Measurements from ENCODE around the gene ITGB1BP1.
"Not testable (repeated sequence)": the region's sequence is repeated elsewhere in the genome, so short reads cannot be mapped to it uniquely, and the experiment has no call there.

ITGB1BP1 gene

DNA sequence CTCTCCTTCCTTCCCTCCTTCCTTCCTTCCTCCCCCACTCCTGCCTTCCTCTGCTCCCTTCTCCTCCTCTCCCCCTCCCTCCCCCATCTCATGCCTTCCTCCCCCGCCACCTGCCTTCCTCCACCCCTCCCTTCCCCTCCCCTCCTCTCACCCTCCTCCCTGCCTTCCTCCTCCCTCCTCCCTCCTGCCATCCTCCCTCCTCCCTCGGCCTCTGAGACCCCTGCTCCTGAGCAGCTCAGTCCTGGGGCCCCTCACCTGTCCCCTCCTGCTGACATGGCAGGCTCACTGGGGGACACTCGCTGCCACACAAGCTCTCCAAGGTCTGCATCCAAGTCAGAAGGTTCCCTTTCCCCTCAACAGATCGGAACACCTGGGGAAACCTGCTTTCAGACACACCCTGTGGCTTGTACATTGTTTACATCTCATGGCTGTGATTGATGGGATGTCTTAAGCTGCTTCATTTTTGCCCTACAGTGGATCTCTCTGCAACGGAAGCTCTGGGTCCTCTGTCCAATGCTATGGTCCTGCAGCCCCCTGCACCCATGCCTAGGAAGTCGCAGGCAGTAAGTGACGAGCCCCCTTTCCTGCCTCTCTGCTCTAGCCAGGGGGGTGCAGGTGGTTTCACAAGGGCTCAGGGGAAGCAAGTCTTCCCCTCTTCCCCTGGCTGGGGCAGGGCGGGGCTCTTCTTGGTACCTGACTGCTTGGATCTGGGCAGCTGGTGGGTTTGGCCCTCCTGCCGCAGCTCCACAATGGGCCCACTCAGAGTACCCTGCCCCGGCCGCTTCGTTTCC is 22.9 kb downstream of the ITGB1BP1 start:
- DNase-seq (ENCODE audit: low read depth in 2 of 2, low spot score in 1 of 2) = no peak

DNA sequence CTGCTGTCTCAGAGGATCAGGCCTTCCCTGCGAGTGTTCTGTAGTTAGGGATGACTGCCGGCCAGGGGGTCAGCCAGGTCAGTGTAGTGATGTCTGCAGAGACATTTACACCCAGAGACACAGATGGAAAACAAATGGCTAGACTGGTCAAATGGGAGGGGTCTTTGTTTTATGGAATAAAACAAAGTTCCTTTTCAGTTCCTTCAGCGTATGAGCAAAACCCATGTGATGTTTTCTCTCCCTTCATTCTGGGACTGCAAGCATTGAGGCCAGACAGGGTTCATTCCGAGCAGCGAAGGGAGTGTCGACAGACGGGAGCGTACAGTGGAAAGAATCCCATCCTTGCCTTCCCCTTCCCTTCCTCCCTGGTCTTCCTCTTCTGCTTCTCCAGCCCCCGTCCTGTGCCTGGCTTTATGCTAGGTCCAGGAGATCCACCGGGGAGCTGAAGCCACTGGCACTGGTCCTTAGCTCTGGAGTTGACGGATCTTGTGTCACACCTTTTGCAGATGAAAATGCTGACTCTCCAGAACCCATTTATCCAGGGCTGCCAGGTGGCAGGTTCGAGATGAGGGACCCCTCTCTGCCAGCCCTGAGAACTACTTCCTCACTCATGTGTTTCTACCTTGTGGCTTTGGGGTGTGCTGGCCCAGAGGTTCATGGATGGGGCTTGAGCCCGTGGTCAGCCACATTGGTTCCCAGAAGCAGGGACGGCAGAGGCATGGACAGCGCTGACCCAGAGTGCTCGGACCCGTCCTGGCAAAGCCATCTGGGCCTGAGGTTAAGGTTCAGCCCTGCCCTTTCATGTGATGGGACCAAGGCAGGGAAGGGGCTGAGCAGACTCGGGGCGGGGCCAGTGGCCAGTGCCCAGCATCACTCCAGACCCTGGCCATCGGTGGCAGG is 24.2 kb downstream of the ITGB1BP1 start:
- DNase-seq (ENCODE audit: low read depth in 2 of 2, low spot score in 1 of 2) = no peak

DNA sequence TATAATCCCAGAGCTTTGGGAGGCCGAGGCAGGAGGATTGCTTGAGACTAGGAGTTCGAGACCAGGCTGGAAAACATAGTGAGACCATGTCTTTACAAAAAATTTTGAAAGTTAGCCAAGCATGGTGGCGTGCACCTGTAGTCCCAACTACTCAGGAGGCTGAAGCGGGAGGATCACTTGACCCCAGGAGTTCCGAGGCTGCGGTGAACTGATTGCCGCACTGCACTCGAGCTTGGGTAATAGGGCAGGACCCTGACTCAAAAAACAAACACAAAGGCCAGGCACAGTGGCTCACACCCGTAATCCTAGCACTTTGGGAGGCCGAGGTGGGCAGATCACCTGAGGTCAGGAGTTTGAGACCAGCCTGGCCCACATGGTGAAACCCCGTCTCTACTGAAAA is 25.1 kb downstream of the ITGB1BP1 start:
- not testable (repeated sequence) for DNase-seq (ENCODE audit: low read depth in 2 of 2, low spot score in 1 of 2)

DNA sequence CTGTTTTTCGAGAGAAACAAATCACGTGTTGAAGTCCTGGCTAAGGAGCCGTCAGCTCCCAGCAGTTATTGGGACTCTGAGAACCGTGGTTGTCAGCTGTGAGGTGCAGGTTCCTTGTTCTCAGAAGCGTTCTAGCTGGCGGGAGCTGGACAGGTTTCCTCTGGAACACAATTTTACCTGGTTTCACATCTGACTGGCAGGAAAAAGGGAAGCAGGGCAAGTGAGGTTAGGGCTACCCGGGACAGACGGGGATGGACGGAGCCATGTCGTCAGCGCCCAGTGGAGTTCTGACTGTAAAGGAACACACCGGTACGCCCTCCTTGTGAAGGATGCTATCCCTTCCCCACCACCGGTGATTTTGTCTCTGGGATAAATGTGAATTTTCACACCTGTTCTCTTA is 26.1 kb downstream of the ITGB1BP1 start:
- no peak for DNase-seq (ENCODE audit: low read depth in 2 of 2, low spot score in 1 of 2)

DNA sequence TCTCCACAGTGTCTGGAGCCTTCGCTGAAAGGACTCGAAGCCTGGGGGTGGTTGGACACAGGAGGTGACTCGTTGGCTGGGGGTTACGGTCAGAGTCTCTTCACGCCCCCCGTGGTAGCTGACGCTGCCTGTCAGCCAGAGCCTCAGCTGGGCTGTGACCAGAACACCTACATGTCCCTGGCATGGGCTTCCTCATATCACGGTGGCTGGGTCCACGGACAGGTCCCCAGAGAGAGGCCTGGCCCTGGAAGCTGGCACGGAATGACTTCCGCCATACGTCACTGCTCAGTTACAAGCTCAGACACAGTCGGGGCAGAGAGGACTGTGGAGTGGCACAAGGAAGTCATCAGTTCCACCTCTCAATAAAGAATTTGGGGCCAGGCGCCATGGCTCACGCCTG is 28.5 kb downstream of the ITGB1BP1 start:
- DNase-seq (ENCODE audit: low read depth in 2 of 2, low spot score in 1 of 2) = no peak

DNA sequence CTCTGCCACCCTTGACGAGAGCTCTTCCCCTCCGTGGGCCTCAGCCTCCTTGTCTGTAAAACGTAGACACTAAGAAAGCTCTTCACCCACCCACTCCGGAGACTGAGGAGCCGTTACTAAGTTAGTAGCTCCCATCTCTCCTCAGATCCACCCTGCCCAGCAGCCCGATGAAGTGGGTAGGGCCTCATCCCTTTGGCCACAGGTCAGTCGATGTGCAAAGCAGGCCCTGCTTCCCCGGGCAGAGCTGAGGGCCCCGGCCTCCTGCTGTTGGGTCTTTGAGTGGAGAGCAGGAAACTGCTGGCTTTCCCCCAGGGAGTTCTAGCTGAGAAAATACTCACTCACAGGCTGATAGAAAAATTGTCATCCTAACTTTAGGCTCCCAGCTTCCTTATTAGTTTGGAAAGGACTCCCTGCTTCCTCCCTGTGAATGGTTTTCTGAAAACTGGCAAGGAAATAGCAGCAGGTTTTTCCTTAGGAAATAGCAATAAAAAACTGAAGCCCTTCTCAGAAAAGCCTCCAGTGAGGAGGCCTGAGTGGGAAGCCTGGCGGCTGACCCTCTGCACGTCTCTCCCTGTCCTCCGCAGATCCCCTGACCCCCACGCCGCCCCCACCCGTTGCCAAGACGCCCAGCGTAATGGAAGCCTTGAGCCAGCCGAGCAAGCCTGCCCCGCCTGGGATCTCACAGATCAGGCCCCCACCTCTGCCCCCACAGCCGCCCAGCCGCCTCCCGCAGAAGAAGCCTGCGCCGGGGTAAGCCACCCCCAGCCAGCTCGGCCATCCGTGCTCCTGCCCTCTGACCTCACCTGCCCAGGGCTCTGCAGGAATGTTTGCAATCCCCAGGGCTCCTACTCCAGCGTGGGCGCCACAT is 30.2 kb downstream of the ITGB1BP1 start:
- no peak for DNase-seq (ENCODE audit: low read depth in 2 of 2, low spot score in 1 of 2)

DNA sequence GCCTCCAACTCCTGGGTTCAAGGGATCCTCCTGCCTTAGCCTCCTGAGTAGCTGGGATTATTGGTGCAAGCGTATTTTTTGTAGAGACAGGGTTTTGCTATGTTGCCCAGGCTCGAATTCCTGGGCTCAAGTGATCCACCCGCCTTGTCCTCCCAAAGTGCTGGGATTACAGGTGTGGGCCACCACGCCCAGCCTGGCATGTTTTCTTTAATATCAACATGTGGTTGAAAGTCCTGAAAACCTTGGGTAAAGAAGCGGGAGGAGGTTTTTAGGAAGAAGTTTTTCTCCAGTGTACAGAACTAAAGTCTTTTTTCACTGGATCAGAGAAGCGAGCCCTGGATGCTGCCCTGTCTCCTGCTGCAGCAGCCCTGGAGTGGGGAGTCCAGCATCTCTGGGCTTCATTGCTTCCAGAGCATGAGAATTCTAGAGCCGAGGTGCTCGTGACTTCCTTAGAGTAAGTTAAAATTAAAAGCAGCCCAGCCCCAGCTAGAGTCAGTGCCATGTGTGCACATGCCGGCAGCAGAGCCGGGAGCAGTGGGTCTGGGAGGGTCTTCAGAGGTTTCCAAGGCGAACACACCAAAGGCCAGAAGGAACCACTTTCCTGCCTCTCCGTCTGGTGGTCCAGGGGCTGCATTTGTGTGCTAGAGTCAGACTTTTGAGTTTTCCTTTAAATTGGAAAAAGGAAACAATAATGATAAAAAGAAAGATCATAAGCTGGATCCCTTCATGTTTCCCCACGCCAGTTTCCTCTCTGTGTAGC is 31.2 kb downstream of the ITGB1BP1 start:
- DNase-seq (ENCODE audit: low read depth in 2 of 2, low spot score in 1 of 2) = no peak

DNA sequence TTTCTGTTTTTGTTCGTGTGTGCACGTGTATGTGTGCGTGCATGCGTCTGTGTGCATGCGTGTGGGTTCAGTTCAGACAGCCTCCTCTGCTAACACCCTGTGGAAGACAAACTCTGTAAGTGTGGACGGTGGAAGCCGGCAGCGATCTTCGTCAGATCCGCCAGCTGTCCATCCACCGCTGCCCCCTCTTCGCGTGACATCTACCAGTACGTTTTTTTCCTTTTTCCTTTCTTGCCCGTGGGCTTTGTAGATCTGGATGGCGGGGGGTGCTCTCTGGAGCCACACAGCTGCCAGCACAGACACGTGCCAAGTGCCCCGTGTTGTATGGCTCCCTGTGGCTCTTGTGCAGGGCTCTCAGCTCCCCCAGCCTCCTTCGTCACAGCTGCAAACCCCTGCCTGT is 32.3 kb downstream of the ITGB1BP1 start:
- DNase-seq (ENCODE audit: low read depth in 2 of 2, low spot score in 1 of 2) = no peak

DNA sequence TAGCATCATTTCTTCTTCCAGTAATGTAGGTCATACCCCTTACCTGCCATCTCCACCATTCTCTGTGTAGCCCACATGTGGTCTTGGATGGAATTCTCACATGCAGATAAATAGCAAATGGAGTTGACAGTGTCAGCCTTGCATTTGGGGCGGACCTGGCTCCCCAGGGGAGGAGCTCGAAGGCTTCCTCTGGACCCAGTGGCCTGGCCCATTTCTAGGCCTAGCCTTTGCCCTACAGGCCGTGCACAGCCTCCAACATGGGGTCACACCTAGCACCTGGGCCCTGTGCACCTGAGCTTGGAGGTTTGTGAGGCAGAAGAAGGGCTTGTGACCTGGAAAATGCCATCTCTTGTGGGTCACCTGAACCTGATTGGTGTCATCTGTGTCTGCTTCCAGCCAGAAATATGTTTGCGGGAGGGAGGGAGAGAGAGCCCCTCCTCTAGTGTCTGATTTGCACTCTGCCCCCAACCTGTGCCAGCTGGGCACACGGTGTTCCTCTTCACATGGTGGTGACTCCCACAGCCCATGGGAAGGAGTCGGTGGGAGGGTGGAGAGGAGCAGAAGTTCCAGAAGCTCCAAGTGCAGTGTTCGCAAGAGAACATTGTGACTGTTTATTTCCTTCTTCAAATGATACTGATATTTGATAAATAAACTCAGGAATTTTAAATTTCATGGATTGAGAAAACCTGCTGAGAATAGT is 33.0 kb downstream of the ITGB1BP1 start:
- no peak for DNase-seq (ENCODE audit: low read depth in 2 of 2, low spot score in 1 of 2)

DNA sequence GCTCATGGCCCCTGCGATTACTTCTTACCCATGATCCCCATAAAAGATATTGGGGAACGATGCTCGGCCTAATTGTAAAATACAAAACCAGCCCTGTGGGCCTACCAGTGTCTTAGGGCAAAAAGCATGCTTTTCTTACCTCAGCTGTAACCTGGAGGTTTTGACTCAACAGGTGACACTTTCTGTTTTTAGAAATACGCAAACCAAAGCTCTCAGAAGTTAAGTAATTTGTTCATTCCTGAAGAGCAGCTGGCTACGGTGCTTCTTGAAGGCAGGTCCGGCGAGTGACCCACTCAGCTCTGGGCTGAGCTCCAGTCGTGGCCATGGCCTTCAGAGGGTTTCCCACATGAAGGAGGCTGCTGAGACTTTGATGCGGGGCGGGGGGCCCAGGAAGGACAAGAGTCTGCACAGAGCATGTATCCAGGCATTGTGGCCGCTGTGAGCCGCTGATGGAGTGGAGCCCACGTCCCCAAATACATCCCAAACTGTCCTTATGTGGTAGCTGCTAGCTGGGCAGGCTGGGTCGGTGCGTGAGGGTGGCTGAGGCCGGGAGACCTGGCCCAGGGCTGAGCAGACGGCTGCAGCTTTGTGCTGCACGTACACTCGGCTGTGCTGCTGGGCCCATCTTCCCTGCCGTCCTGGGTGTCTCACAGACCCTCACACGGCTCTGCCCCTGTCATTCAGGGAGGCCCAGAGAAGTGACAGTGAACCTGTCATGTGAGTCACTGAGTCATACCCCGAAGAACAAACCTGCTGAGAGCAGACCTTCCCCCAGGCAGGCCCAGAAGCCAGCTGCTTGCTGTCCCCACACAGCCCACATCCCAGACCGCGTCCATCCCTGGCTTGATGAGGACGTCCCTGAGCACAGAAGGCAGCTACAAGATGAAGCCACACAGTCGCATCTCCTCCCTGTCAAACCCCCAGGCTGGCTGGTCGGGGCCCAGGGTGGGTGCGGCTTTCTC is 34.1 kb downstream of the ITGB1BP1 start:
- no peak for DNase-seq (ENCODE audit: low read depth in 2 of 2, low spot score in 1 of 2)

DNA sequence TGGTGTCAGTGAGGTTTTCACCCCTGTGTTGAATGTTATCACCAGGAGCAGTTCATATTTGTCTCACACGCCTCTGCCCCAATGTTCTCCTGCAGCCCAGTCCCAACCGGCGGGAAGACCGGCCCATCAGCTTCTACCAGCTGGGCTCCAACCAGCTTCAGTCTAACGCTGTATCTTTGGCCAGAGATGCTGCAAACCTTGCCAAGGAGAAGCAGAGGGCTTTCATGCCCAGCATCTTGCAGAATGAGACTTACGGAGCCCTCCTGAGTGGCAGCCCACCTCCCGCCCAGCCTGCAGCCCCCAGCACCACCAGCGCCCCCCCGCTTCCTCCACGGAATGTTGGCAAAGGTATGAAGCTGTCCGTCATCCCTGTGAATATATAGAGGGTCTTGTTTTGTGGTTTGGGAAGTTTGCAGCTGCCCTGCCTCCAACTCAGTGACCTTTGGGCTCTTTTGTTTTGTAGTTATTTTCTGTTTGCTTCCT is 35.1 kb downstream of the ITGB1BP1 start:
- DNase-seq (ENCODE audit: low read depth in 2 of 2, low spot score in 1 of 2) = no peak

DNA sequence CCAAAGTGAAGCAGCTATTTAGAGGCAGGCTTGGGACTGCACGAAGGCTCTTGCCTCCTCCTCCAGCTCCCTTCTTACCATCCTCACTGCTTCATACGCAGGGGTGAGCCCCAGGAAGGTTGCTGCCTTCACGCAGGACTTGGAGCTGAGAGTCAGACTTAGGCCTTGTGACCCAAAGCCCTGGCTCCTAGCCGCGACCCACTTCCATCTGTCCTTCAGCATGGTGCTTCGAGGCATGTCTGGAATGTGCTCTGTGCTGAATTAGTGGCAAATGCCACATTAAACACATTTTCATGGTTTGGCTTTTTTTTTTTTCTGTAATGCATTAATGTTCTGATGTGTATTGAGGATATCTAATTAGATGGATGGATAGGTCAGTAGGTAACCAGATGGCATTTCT is 37.5 kb downstream of the ITGB1BP1 start:
- no peak for DNase-seq (ENCODE audit: low read depth in 2 of 2, low spot score in 1 of 2)

DNA sequence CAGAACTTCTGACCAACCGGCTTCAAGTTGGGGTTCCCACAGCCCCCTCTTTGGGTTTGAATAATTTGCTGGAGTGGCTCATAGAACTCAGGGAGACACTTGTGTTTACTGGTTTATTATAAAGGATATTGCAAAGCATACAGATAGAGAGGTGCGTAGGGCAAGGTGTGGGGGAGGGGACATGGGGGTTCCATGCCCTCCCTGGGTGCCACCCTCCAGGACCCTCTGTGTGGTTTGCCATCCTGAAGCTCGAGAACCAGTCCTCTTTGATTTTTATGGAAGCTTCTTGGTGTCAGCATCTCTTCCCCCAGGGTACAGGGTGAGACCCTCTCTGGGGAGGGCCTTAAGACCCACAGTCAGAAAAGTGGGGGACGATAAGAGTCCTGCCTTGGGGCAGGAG is 38.8 kb downstream of the ITGB1BP1 start:
- no peak for DNase-seq (ENCODE audit: low read depth in 2 of 2, low spot score in 1 of 2)

DNA sequence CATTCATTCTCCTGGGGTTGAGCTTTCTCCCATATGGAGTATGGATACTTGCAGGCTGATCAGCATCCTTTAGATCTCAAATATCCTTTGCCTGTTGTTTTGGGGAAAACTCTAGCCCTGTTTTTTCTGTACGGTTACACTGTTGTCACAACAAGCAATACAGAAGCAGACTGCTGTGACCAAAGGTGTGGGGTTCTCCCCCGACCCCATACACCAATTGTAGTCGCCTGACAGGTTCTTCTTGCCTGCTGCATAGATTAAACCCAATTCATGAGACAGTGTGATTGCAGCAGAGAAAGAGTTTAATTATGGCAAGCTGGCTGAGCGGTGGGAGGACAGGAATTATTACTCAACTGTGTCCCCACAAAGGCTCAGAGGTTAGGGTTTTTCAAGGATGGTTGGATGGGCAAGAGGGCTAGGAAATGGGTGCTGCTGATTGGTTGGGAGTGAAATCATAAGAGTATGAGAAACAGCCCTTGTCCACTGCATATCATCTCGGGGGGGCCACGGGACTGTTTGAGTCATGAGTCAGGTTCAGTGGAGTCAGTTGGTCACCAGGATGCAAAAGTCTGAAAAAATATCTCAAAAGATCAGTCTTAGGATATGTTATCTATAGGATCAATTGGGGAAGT is 40.6 kb downstream of the ITGB1BP1 start:
- DNase-seq (ENCODE audit: low read depth in 2 of 2, low spot score in 1 of 2) = no peak

DNA sequence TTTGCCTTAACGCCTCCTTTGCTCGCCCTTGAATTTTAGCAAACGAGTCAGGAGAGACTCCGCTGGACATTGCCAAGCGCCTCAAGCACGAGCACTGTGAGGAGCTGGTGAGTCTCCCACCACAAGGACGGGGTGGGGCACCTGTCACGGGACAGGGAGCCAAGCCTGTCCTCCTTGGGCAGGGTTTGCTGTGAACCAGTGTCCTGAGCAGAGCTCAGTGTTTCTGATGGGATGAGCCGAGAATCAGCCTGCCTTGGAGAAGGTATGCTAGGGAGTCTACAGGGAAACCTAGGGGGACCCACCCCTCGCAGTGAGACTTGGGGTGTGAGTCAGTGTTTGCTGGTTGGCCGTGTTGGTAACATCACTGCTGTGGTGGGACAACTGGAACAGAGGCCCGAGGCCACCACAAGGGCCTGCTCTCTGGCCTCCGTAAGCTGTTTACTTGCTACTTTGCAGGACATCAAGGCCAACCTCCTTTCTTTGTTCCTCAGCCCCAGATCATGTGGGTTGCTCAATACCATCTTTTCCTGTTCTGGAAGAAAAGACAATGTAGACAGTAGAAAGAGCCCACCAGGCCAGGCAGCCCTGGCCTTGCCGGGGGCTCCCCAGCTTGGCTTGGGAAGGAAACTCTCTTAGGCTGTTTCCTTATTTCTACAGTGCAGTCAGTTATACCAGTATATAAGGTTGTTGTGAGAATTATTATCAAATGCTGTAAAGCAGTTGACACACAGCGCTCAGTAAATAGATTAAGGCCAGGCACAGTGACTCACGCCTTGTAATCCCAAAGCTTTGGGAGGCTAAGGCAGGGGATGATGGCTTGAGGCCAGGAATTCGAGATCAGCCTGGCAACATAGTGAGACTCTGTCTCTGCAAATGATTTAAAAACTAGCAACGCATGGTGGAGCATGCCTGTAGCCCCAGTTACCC is 42.4 kb downstream of the ITGB1BP1 start:
- no peak for DNase-seq (ENCODE audit: low read depth in 2 of 2, low spot score in 1 of 2)

DNA sequence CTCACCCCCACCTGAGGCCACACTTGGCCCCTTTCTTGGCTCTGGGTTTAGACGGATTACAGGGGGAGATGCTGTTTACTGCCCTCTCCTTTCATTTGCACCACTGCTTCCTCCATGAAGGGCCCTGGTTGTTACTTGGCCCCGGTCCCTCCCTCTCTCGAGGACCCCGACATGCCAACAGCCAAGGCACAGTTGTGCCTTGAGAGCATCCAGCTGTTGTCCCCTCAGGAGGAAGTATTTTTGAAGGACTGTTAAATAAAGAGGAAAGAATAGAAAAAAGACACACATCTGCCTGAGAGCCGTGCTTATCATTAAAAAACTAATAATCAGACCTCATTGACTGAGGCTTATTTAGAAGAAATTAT is 44.0 kb downstream of the ITGB1BP1 start:
- DNase-seq (ENCODE audit: low read depth in 2 of 2, low spot score in 1 of 2) = no peak
